Smooth muscle cell (in vitro differentiated cells): ENCODE data around the gene UGT2A1. TPM values are rescaled to one million over a fixed set of nuclear protein-coding genes. Genes with fewer than 3 reads are reported as not detected.

Experiments
- DNase-seq: peaks from one replicate; lab custom pipeline; 2025; ENCODE audit not compliant: unreplicated experiment; lab: John Stamatoyannopoulos, UW
- H2AFZ ChIP-seq: fragments of 200-600 bp; sonication (generic); 2 replicates; pipeline ENCODE4 v1.6.0; 2016; ENCODE audit warnings: antibody characterized with exemption, low read depth, mild to moderate bottlenecking
- H3F3A ChIP-seq: fragments of 200-600 bp; sonication (generic); 2 replicates; pipeline ENCODE4 v1.6.0; 2017; ENCODE audit warnings: antibody characterized with exemption, low read depth
- H3K27ac ChIP-seq: fragments of 200-600 bp; sonication (generic); 2 replicates; pipeline ENCODE4 v1.5.1; 2016; ENCODE audit warnings: low read depth, mild to moderate bottlenecking
- H3K27me3 ChIP-seq: fragments of 200-600 bp; sonication (generic); 2 replicates; pipeline ENCODE4 v1.6.1; 2016; ENCODE audit warnings: low read depth, mild to moderate bottlenecking
- H3K36me3 ChIP-seq: fragments of 200-600 bp; sonication (generic); 2 replicates; pipeline ENCODE4 v1.5.1; 2016; ENCODE audit warnings: low read depth
- H3K4me1 ChIP-seq: fragments of 200-600 bp; sonication (generic); 2 replicates; pipeline ENCODE4 v1.5.1; 2016; ENCODE audit warnings: low read depth
- H3K4me2 ChIP-seq: fragments of 200-600 bp; sonication (generic); 2 replicates; pipeline ENCODE4 v1.6.0; 2016; ENCODE audit warnings: mild to moderate bottlenecking
- H3K4me3 ChIP-seq: fragments of 200-600 bp; sonication (generic); 2 replicates; pipeline ENCODE4 v1.5.1; 2016; ENCODE audit warnings: mild to moderate bottlenecking
- H3K79me2 ChIP-seq: fragments of 200-600 bp; sonication (generic); 2 replicates; pipeline ENCODE4 v1.6.0; 2016; ENCODE audit warnings: low read depth, mild to moderate bottlenecking
- H3K9ac ChIP-seq: fragments of 200-600 bp; sonication (generic); 2 replicates; pipeline ENCODE4 v1.6.0; 2016; ENCODE audit warnings: low read depth
- H3K9me3 ChIP-seq: fragments of 200-600 bp; sonication (generic); replicated peaks from 2 replicates; pipeline ENCODE4 v1.5.1; 2016; ENCODE audit warnings: low read depth
- H4K20me1 ChIP-seq: fragments of 200-600 bp; sonication (generic); 2 replicates; pipeline ENCODE4 v1.6.0; 2016; ENCODE audit warnings: low read depth
- WGBS: methylation state at CpG from one replicate; pipeline ENCODE4 v1.1.7; 2016; ENCODE audit warnings: low lambda C conversion rate; 5-methylcytosine and 5-hydroxymethylcytosine counted together
- polyA plus RNA-seq: library from polyadenylated mRNA; unstranded; fragments of >200 nt; fragmentation: Nextera tagmentation; extraction: Ambion mirVana; gene quantifications from 2 replicates; pipeline ENCODE4 v1.2.1, GENCODE V29; 2016
- total RNA-seq: library from RNA; depleted of rRNA; stranded (reverse); fragments of >200 nt; gene quantifications from 2 replicates; pipeline ENCODE4 v1.2.3, GENCODE V29; 2014
- TF ChIP-seq, protein P1 (sequence below): fragments of 200-600 bp; sonication (generic); IDR thresholded peaks from 2 replicates; pipeline ENCODE4 v1.5.1; 2017; ENCODE audit warnings: borderline replicate concordance, mild to moderate bottlenecking, antibody characterized with exemption; ENCODE audit not compliant: insufficient read depth, poor library complexity, severe bottlenecking

UGT2A1 gene
- total RNA-seq (not detected in 2 replicates), polyA plus RNA-seq (not detected in 2 replicates)

DNA sequence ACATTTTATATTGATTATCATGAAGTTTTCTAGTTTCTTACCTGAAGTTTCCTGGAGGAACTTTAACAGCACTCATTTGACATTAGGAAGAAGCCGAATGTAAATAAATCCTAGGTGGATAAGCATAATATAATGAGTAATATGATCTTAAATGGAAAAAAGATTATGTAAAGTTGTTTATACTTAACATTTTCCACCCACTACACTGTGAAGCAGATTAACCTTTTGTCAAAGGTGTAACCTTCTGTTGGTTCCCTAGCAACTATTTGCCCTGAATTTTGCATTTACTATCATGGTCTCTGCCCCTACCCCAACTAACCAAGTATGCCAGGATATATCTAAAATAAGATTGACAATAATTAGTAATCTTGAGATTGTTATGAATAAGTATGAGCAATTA lies at the start of gene UGT2A1:
TSS of gene UGT2A1 (minus strand) at position 101 of the 400 bp plus-strand sequence. CDS start 5,603 bp downstream, outside the sequence.
- H2AFZ ChIP-seq = no peak within 1 kb of the TSS
- no peak within 1 kb of the TSS for H3K4me2 ChIP-seq

DNA sequence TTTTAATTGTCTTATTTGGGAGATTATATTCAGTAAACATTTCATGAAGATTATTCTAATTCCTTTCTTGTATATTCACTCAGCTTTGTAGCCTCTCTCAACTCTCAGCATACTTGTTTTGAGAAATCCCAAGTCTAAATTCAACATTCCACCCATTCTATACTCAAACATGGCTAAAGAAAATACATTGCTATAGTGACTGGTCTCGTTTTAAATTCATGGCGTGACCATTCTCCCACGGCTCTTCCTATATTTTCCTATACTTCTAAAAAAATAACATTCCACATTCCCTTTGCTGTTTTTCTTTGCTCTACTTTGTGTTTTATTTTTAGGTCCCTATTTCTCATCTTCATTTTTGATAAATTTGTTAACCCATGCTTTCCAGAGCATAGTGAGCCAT lies 49.2 kb upstream of the UGT2A1 start:
- H3K27me3 ChIP-seq = no peaks in the 10 kb centered on the region
- no peaks in the 10 kb centered on the region for H3K36me3 ChIP-seq
- no peaks in the 10 kb centered on the region for H3K9me3 ChIP-seq
- H3K79me2 ChIP-seq = no peaks in the 10 kb centered on the region
- H3K27ac ChIP-seq = no peak overlapping the region
- H3K9ac ChIP-seq = no peak overlapping the region
- no peak overlapping the region for H3K4me3 ChIP-seq
- H3F3A ChIP-seq = no peaks in the 10 kb centered on the region
- H3K4me1 ChIP-seq = no peaks in the 10 kb centered on the region
- WGBS = 93% methylated on average over 3 of the region's 3 CpGs
- TF ChIP-seq, protein P1, sequence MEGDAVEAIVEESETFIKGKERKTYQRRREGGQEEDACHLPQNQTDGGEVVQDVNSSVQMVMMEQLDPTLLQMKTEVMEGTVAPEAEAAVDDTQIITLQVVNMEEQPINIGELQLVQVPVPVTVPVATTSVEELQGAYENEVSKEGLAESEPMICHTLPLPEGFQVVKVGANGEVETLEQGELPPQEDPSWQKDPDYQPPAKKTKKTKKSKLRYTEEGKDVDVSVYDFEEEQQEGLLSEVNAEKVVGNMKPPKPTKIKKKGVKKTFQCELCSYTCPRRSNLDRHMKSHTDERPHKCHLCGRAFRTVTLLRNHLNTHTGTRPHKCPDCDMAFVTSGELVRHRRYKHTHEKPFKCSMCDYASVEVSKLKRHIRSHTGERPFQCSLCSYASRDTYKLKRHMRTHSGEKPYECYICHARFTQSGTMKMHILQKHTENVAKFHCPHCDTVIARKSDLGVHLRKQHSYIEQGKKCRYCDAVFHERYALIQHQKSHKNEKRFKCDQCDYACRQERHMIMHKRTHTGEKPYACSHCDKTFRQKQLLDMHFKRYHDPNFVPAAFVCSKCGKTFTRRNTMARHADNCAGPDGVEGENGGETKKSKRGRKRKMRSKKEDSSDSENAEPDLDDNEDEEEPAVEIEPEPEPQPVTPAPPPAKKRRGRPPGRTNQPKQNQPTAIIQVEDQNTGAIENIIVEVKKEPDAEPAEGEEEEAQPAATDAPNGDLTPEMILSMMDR = no peak
- H3K4me2 ChIP-seq = no peak overlapping the region
- no peak for DNase-seq
- no peaks in the 10 kb centered on the region for H4K20me1 ChIP-seq
- H2AFZ ChIP-seq = no peak overlapping the region

More for the DNA sequence above, at the start of gene UGT2A1:
- H3K36me3 ChIP-seq = no peaks in the 10 kb centered on the region
- no peaks in the 10 kb centered on the region for H3F3A ChIP-seq
- no peaks in the 10 kb centered on the region for H3K9me3 ChIP-seq
- no peaks in the 10 kb centered on the region for H3K4me1 ChIP-seq
- TF ChIP-seq, protein P1 = no peak
- no peaks in the 10 kb centered on the region for H3K79me2 ChIP-seq
- H4K20me1 ChIP-seq = no peaks in the 10 kb centered on the region
- H3K27ac ChIP-seq = no peak within 1 kb of the TSS
- no peak within 1 kb of the TSS for H3K9ac ChIP-seq
- no peak for DNase-seq
- WGBS = 100% methylated on average over 1 of the region's 1 CpG
- no peak within 1 kb of the TSS for H3K4me3 ChIP-seq
- no peaks in the 10 kb centered on the region for H3K27me3 ChIP-seq

DNA sequence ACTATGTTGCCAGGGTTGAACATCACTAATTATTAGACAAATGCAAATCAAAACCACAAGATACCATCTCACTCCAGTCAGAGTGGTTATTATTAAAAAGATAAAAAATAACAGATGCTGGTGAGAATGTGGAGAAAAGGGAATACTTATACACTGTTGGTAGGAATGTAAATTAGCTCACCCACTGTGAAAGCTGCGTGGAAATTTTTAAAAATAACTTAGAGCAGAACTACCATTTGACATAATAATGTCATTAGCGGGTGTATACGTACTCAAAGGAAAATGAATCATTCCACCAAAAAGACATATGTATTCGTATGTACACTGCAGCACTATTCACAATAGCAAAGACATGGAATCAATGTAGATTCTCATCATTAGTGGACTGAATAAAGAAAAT lies 48.6 kb upstream of the UGT2A1 start:
- Histone ChIP-seq H3K4me3 (no peak overlapping the region), H3F3A (no peaks in the 10 kb centered on the region), H3K36me3 (no peaks in the 10 kb centered on the region), H3K27me3 (no peaks in the 10 kb centered on the region), H3K27ac (no peak overlapping the region), H3K4me1 (no peaks in the 10 kb centered on the region), H3K9me3 (no peaks in the 10 kb centered on the region), H3K79me2 (no peaks in the 10 kb centered on the region), H3K4me2 (no peak overlapping the region), H4K20me1 (no peaks in the 10 kb centered on the region), H2AFZ (no peak overlapping the region), H3K9ac (no peak overlapping the region)
- TF ChIP-seq, protein P1 = no peak
- 90% methylated on average over 4 of the region's 4 CpGs for WGBS
- DNase-seq = no peak

DNA sequence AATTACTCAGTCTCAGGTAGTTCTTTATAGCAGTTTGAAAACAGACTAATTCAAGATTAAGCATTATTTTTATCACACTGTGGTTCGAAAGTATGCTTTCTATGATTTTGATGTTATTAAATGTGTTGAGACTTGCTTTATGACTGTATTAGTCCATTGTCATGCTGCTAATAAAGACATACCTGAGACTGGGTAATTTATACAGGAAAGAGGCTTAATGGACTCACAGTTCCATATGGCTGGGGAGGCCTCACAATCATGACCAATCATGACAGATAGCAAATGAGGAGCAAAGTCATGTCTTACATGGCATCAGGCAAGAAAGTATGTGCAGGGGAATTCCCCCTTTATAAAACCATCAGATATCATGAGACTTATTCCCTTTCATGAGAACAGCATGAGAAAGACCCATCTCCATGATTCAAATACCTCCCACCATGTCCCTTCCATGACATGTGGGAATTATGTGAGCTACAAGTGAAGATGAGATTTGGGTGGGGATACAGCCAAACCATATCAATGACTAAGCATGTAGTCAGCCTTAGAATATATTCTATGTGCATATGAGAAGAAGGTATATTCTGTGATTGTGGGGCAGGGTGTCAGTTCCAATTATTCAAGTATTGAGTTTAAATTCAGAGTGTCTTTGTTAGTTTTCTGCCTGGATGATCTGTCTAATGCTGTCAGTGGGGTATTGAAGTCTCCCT lies 44.6 kb upstream of the UGT2A1 start:
- H3F3A ChIP-seq = no peaks in the 10 kb centered on the region
- H3K4me2 ChIP-seq = no peak overlapping the region
- H3K9ac ChIP-seq = no peak overlapping the region
- H3K4me3 ChIP-seq = no peak overlapping the region
- no peak overlapping the region for H3K27ac ChIP-seq
- DNase-seq = no peak
- H3K27me3 ChIP-seq = no peaks in the 10 kb centered on the region
- H3K9me3 ChIP-seq = no peaks in the 10 kb centered on the region
- TF ChIP-seq, protein P1 = no peak
- 93% methylated on average over 1 of the region's 1 CpG for WGBS
- no peaks in the 10 kb centered on the region for H3K4me1 ChIP-seq
- H2AFZ ChIP-seq = no peak overlapping the region
- no peaks in the 10 kb centered on the region for H4K20me1 ChIP-seq
- H3K36me3 ChIP-seq = no peaks in the 10 kb centered on the region
- H3K79me2 ChIP-seq = no peaks in the 10 kb centered on the region
